HG03342 (cell line): ENCODE data around the gene DEPDC7.
"Not testable (repeated sequence)": the region's sequence is repeated elsewhere in the genome, so short reads cannot be mapped to it uniquely, and the experiment has no call there.

Experiments used
- ATAC-seq: cut with Tn5 transposase; IDR thresholded peaks from one replicate; pipeline ENCODE4 v1.9.1; 2021; ENCODE audit warnings: mild to moderate bottlenecking, moderate library complexity; ENCODE audit not compliant: unreplicated experiment

DEPDC7 gene

DNA sequence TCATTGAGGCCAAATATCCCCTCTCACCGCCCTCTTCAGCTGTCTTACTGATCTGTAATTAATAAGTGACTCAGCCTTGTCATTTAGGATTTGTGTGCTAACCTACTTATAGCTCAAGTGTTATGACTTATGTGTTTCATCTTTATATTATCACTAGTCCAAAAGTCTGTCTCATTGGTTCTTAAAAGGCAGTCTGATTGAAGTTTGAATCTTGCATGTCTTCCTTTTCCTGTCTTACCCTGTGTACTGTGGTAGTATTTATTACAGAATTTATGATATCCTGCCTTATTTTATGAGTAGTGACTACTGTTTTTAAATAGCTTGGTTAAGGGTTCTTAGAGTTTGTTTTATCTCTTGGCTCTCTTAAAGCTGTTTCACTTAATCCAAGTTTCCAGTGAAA is 6.3 kb downstream of the DEPDC7 start:
- no peak for ATAC-seq

- no peak for ATAC-seq
These were observed 9.7 kb downstream of the DEPDC7 start for GRCh38 chr11:33025339-33025722.

DNA sequence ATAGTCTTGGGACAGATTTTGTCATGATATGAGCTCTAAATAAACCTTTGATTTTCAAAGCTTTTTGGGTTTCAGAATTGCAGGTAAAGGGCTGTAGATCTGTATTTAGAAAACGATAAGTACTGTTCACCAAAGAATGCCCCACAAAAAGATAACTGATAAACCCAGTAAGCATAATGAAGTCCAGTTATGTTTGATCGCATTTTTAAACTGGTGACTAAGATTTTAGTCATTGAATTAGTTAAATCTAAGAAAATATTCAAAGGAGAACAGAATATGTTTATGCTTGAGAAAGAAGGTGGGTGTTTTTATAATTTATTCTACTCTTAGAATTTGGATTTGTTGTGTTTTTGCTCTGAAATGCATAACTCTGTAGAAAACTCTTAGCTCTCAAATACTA is 11.6 kb downstream of the DEPDC7 start:
- ATAC-seq, result no peak

GRCh38 chr11:33027846-33028536 is 12.3 kb downstream of the DEPDC7 start:
- ATAC-seq, result no peak

DNA sequence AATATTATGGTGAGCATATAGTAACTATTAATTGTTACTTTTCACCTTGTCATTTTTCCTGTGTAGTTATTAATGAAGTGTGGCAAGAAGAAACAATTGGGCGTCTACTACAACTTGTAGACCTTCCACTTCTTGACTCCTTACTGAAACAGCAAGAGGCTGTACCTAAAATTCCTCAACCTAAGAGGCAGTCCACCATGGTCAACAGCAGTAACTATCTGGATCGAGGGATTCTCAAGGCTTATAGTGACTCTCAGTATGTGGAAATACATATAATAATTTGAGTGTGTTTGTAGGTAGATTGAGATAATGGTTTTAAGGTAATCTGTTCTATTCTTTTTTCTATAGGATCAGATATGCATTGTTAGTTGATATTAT is 12.8 kb downstream of the DEPDC7 start:
- no peak for ATAC-seq

GRCh38 chr11:33029218-33029617 is 13.5 kb downstream of the DEPDC7 start:
- ATAC-seq, result not testable (repeated sequence)

DNA sequence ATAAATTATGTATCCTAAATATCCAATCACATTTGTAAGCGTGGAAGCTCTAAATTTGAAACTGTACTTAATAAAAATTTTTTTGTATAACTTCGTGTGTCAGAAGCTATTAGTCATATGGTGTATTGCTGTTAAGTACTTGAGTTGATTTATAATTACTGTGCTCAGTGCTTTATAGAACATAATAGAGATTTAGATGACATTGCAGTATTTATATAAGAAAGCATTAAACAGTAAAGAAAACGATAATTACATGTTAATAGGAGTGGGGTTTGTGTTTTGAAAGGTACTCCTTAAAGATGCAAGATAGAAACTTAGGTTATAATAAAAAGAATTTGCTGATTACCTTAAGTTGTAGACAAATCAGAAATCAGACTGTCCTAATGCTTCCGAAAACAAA is 17.8 kb downstream of the DEPDC7 start:
- no peak for ATAC-seq

- no peak for ATAC-seq
These were observed 19.3 kb downstream of the DEPDC7 start for GRCh38 chr11:33035011-33035410.

- peak; percentile 74 for ATAC-seq
These were observed 23.8 kb downstream of the DEPDC7 start, which contains the start of gene TCP11L1 for GRCh38 chr11:33039274-33040032. TCP11L1 (plus strand) TSS chr11:33039572; CDS start chr11:33043774, 4,202 bp downstream.

- ATAC-seq, result peak; percentile 40
These were observed 24.6 kb downstream of the DEPDC7 start for GRCh38 chr11:33040033-33040861.

- ATAC-seq, result peak; percentile 5
These were observed 25.3 kb downstream of the DEPDC7 start for GRCh38 chr11:33040862-33041453.

DNA sequence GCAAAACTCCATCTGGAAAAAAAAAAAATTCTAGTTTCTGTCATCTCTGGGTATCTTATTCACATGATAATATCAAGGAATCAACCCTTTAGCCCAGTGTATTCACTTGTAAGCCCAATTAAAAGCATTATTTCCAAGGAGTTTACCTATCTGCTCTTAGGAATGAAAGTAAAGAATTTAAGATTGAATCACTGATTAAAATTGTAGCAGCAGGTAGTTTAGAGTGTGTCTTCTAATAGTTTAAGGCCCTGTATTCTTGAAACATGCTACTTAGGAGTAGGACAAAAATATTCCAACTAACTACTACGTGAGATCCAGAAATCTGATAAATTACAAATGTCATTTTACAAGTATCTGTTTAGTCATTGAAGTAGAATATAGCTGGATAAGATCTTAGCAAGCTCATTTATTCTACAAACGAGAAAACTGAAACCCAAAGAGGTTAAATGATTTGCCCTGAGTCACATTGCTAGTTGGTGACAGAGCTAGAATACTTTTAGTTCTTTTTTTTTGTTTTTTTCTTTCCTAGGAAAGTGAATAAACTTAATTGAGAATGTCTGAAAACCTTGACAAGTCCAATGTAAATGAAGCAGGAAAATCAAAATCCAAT is 27.6 kb downstream of the DEPDC7 start:
- ATAC-seq, result no peak

GRCh38 chr11:33044285-33044756 is 28.6 kb downstream of the DEPDC7 start:
- ATAC-seq, result no peak

GRCh38 chr11:33045551-33046255 is 30.0 kb downstream of the DEPDC7 start:
- no peak for ATAC-seq

- not testable (repeated sequence) for ATAC-seq
These were observed 33.0 kb downstream of the DEPDC7 start for GRCh38 chr11:33048701-33049100.

- ATAC-seq, result not testable (repeated sequence)
These were observed 34.1 kb downstream of the DEPDC7 start for GRCh38 chr11:33049565-33050408.

GRCh38 chr11:33052231-33052630 is 36.6 kb downstream of the DEPDC7 start:
- ATAC-seq, result no peak

GRCh38 chr11:33055375-33055774 is 39.7 kb downstream of the DEPDC7 start:
- no peak for ATAC-seq

DNA sequence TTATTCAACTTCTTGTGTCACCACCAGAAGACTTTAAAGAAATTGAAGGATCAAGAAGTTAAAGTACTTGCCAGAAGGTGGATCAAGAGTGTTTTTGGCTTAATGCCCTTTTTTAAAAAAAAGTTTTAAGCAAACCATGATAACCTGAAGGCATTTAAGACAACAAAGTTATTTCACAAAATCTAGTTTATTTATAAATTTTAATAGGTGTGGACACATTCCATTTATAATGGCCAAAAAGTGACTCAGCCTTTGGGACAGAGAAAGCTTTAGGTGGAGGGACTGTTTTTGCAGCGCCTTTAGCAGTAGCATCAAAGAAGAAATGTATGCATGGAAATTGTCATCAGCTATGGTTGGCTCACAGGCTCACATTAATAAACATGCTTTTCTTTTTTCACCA is 41.6 kb downstream of the DEPDC7 start:
- ATAC-seq, result no peak
